Brain microvascular endothelial cell (primary cell): ENCODE results near the gene UFSP2.

ENCODE experiments used
- DNase-seq: peaks from one replicate; pipeline ENCODE4 v3.0.0-alpha.2; 2020
- H3K27ac ChIP-seq: fragments of 250-450 bp; sonication (Bioruptor Pico); 2 replicates; pipeline ENCODE4 v1.5.1; 2020; ENCODE audit warnings: mild to moderate bottlenecking, moderate library complexity
- H3K27me3 ChIP-seq: fragments of 250-450 bp; sonication (Bioruptor Pico); replicated peaks from 2 replicates; pipeline ENCODE4 v1.5.1; 2020; ENCODE audit warnings: mild to moderate bottlenecking
- H3K36me3 ChIP-seq: fragments of 250-450 bp; sonication (Bioruptor Pico); replicated peaks from 2 replicates; pipeline ENCODE4 v1.5.1; 2020; ENCODE audit warnings: mild to moderate bottlenecking
- H3K4me3 ChIP-seq: 2 replicates; pipeline ENCODE4 v1.5.1; 2011; ENCODE audit warnings: low read depth, mild to moderate bottlenecking, control low read depth, low read length, moderate library complexity
- in situ Hi-C: cut with HindIII; loops from 2 replicates; pipeline ENCODE4 v1.10.0; 2017; ENCODE audit warnings: low sequenced_read_pairs, low pct_ligation_motif_present
- TF ChIP-seq, protein P1 (sequence below): IDR thresholded peaks from 2 replicates; pipeline ENCODE4 v1.5.1; 2011; ENCODE audit warnings: low read depth, mild to moderate bottlenecking, moderate library complexity, low read length, control low read depth, inconsistent platforms; ENCODE audit errors: missing control alignments

UFSP2 gene

DNA sequence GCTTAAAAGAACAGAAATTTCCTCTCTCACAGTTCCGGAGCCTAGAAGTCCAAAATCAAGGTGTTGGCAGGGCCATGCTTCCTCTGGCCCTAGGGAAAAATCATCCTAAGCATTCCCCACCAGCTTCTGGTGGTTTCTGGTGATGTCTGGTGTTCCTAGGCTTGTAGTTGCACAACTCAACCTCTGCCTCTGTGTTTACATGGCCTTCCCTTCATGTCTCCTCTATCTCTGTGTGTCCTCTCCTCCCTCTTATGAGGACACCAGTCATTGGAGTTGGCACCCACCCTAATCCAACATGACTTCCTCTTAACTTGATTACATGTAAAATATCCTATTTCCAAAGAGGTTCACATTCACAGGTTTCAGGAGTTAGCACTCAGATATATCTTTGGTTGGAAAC, 45.4 kb downstream of the UFSP2 start:
- H3K36me3 ChIP-seq = no peaks in the 10 kb centered on the region
- H3K27me3 ChIP-seq = no peaks in the 10 kb centered on the region
- in situ Hi-C loops = no loop called here
- no peak overlapping the region for H3K27ac ChIP-seq
- H3K4me3 ChIP-seq = no peak overlapping the region
- TF ChIP-seq, protein P1, sequence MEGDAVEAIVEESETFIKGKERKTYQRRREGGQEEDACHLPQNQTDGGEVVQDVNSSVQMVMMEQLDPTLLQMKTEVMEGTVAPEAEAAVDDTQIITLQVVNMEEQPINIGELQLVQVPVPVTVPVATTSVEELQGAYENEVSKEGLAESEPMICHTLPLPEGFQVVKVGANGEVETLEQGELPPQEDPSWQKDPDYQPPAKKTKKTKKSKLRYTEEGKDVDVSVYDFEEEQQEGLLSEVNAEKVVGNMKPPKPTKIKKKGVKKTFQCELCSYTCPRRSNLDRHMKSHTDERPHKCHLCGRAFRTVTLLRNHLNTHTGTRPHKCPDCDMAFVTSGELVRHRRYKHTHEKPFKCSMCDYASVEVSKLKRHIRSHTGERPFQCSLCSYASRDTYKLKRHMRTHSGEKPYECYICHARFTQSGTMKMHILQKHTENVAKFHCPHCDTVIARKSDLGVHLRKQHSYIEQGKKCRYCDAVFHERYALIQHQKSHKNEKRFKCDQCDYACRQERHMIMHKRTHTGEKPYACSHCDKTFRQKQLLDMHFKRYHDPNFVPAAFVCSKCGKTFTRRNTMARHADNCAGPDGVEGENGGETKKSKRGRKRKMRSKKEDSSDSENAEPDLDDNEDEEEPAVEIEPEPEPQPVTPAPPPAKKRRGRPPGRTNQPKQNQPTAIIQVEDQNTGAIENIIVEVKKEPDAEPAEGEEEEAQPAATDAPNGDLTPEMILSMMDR = no peak
- DNase-seq = no peak

DNA sequence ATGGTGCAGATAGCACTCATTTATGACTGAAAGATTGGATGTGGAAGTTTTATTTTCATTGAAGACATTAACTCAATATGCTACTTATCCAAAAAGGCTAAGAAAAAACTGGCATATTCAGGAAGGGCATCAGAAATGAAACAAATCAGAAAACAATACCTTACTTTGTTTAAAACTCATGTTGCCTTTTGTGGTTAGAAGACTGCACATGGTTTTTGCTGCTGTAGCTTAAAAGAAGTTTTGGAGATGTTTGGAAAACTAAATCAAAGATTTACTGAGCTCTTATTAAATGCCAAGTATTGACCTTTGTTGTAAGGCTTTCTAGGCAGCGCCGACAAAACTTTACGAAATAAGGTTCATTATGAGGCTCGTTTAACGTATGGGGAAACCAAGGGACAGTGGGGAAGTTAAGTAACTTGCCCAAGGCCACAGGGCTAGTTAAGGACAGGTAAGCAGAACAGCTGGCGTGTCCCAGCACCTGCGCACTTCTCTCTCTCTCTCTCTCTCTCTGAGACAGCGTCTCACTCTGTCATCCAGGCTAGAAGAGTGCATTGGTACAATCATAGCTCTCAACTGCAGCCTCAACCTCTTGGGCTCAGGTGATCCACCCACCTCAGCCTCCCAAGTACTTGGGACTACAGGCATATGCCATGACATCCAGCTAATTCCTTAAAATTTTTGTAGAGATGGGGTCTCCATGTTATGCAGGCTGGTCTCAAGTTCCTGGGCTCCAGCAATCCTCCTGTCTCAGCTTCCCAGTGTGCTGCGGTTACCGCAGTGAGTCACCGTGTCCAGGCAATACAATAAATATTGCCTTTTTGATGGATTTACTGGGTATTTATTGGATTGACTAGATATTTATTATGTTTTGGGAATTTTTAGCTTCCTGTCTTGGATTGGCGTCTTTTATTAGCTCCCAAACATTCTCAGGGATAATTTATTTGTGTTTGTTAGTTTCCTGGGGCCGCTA, 46.2 kb downstream of the UFSP2 start:
- H3K4me3 ChIP-seq = no peak overlapping the region
- no peak overlapping the region for H3K27ac ChIP-seq
- in situ Hi-C loops = no loop called here
- DNase-seq = no peak
- TF ChIP-seq, protein P1 = no peak
- H3K36me3 ChIP-seq = no peaks in the 10 kb centered on the region
- H3K27me3 ChIP-seq = no peaks in the 10 kb centered on the region

DNA sequence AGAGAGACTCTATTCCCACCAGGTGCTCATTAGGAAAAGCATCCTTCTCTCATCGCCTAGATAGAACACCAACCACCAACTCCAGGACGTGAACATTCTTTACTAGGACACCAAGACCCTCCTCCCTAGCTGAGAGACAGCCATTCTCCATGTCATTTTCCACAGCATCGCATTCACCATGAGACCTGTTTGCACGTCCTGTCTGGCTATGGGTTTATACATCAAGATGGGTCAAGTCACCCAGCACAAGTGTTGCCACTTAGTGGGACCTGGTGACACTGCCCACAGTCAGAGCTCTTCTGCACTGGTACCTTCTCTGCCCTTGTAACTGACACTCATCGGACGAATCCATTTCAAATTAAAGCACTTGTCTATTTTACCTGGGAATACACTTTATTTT, 47.5 kb downstream of the UFSP2 start:
- H3K36me3 ChIP-seq = no peaks in the 10 kb centered on the region
- in situ Hi-C loops = no loop called here
- no peak for DNase-seq
- TF ChIP-seq, protein P1 = no peak
- H3K27ac ChIP-seq = no peak overlapping the region
- H3K4me3 ChIP-seq = no peak overlapping the region
- no peaks in the 10 kb centered on the region for H3K27me3 ChIP-seq

DNA sequence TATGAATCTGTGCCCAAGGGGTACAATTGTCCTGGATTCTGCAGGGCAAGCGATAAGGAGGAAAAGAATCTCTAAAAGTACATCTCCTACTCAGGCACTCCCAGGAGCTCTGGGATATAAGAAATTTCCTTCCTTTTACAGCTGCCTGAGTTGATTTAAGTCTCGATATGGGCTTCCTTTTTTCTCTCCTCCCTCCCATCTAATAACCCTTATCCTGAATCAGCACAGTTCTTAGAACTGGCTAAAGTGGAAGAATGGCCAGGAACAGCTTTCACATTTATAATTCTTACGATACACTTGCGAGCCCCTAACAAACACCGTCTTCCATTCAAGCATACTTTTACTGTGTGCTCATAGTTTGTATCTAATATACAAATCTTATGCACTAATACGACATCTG, 51.2 kb downstream of the UFSP2 start:
- no peak for DNase-seq
- in situ Hi-C loops = no loop called here
- Histone ChIP-seq H3K36me3 (peaks cover 3% of the 10 kb centered on the region), H3K4me3 (no peak overlapping the region), H3K27me3 (no peaks in the 10 kb centered on the region), H3K27ac (no peak overlapping the region)
- TF ChIP-seq, protein P1 = no peak

DNA sequence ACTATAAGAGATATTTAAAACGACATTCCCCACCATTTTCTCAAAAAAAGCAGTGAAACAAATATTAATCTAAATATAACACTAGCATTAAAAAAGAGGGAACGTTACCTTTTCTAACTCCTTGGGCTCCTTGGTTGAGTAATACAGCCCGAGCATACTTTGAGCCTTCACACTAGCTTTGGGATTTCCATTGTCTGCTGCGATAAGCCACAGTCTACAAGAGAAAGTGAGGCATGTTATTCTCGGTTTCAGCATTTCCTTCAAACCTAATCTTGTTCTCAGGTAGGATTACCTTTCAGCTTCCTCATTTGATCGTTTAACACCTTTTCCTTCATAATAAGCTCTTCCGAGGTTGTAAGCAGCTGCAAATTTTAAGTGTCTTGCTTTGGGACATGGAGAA, 51.7 kb downstream of the UFSP2 start:
- Histone ChIP-seq H3K27ac (no peak overlapping the region), H3K36me3 (peaks cover 3% of the 10 kb centered on the region), H3K27me3 (no peaks in the 10 kb centered on the region), H3K4me3 (no peak overlapping the region)
- TF ChIP-seq, protein P1 = no peak
- no peak for DNase-seq
- in situ Hi-C loops = no loop called here
